Caco-2 (cell line): ENCODE results near the gene SLC37A1. TPM values are rescaled to one million over a fixed set of nuclear protein-coding genes. Genes with fewer than 3 reads are reported as not detected.

ENCODE experiments used
- BruUV-seq: library from RNA; stranded (reverse); fragments of 400-500 nt; replicated peaks from 2 replicates; lab custom pipeline; 2021; lab: Mats Ljungman, UMichigan
- CTCF ChIA-PET: fragments of 300-600 bp; sonication (Branson Sonifier 250); formaldehyde crosslinking; loops from one replicate; lab custom pipeline; 2022; ENCODE audit warnings: antibody characterized with exemption; lab: Charles Lee
- POLR2A ChIA-PET: fragments of 300-600 bp; sonication (Branson Sonifier 250); formaldehyde crosslinking; loops from one replicate; lab custom pipeline; 2022; ENCODE audit warnings: antibody characterized with exemption; lab: Charles Lee
- DNase-seq, 2 experiments: peaks; one replicate each; pipeline versions ENCODE4 v3.0.0 to v3.0.0-alpha.2; 2020 to 2022
- H3K27me3 ChIP-seq: replicated peaks from 2 replicates; pipeline ENCODE4 v1.6.0; 2011; ENCODE audit warnings: low read length; ENCODE audit not compliant: control insufficient read depth, insufficient read depth
- H3K36me3 ChIP-seq: 2 replicates; pipeline ENCODE4 v1.5.1; 2011; ENCODE audit warnings: low read length; ENCODE audit not compliant: control insufficient read depth, insufficient read depth
- H3K4me1 ChIP-seq: fragments of 250-450 bp; sonication (Bioruptor Pico); 2 replicates; pipeline ENCODE4 v1.5.1; 2020; ENCODE audit warnings: mild to moderate bottlenecking
- H3K4me3 ChIP-seq: 2 replicates; pipeline ENCODE4 v1.5.1; 2011; ENCODE audit warnings: low read depth, mild to moderate bottlenecking, control low read depth, low read length
- H3K9me3 ChIP-seq: fragments of 250-450 bp; sonication (Bioruptor Pico); 2 replicates; pipeline ENCODE4 v1.5.1; 2020; ENCODE audit warnings: mild to moderate bottlenecking, moderate library complexity
- H3K27ac Mint-ChIP-seq: one replicate; pipeline ENCODE4 v1.8.0; 2022; ENCODE audit warnings: mixed read lengths; ENCODE audit not compliant: unreplicated experiment
- H3K27me3 Mint-ChIP-seq: one replicate; pipeline ENCODE4 v1.8.0; 2022; ENCODE audit warnings: mixed read lengths; ENCODE audit not compliant: insufficient read depth, unreplicated experiment
- H3K36me3 Mint-ChIP-seq: one replicate; pipeline ENCODE4 v1.8.0; 2022; ENCODE audit warnings: mild to moderate bottlenecking, mixed read lengths; ENCODE audit not compliant: insufficient read depth, unreplicated experiment
- H3K4me1 Mint-ChIP-seq: one replicate; pipeline ENCODE4 v1.8.0; 2022; ENCODE audit warnings: low read depth, mixed read lengths; ENCODE audit not compliant: unreplicated experiment
- H3K4me3 Mint-ChIP-seq: one replicate; pipeline ENCODE4 v1.8.0; 2022; ENCODE audit warnings: mild to moderate bottlenecking, moderate library complexity, mixed read lengths; ENCODE audit not compliant: unreplicated experiment
- H3K9me3 Mint-ChIP-seq: one replicate; pipeline ENCODE4 v1.8.0; 2022; ENCODE audit warnings: mixed read lengths; ENCODE audit not compliant: unreplicated experiment
- CTCF ChIP-seq, 2 experiments: fragments of 200-600 bp in 1 of 2; IDR thresholded peaks; 1 replicate in 1 of 2; 2 replicates in 1 of 2; pipeline versions ENCODE4 v1.5.1 to v1.8.0; 2011 to 2022; ENCODE audit warnings: antibody characterized with exemption in 1 of 2, control low read depth in 1 of 2, inconsistent platforms in 1 of 2, low read depth in 1 of 2, low read length in 1 of 2, mild to moderate bottlenecking in 1 of 2, moderate library complexity in 1 of 2; ENCODE audit not compliant: insufficient read depth in 1 of 2, severe bottlenecking in 1 of 2, unreplicated experiment in 1 of 2
- intact Hi-C: fragments of 100-400 bp; cut with micrococcal nuclease; formaldehyde crosslinking; loops from one replicate; pipeline ENCODE4 v1.10.0; 2022; ENCODE audit not compliant: unreplicated experiment
- total RNA-seq: library from RNA; stranded (reverse); gene quantifications from 2 replicates; pipeline ENCODE4 v1.2.3, GENCODE V29; 2022

Gene SLC37A1
- total RNA-seq, 1 experiment from 2014 or later = 9.8 TPM

GRCh38 chr21:42566524-42567213 lies 53.0 kb downstream of the SLC37A1 start:
- no peaks in the 10 kb centered on the region for H3K27me3 ChIP-seq
- POLR2A ChIA-PET = no interaction called here
- H3K36me3 ChIP-seq = no peaks in the 10 kb centered on the region
- intact Hi-C loops = no loop called here
- Mint-ChIP-seq H3K4me3 (no peak overlapping the region), H3K27ac (no peak overlapping the region), H3K4me1 (no peaks in the 10 kb centered on the region), H3K9me3 (no peaks in the 10 kb centered on the region), H3K27me3 (no peaks in the 10 kb centered on the region), H3K36me3 (no peaks in the 10 kb centered on the region)
- peak in 1 of 2 experiments; percentile 23 for DNase-seq
- no peaks in the 10 kb centered on the region for H3K9me3 ChIP-seq
- BruUV-seq = no TSS peak
- CTCF ChIA-PET = no interaction called here
- no peak overlapping the region for H3K4me3 ChIP-seq
- TF ChIP-seq CTCF (IDR thresholded peaks at IDR 0.05; ENCODE audit: insufficient read depth in 1 of 2, low read depth in 1 of 2, low read length in 1 of 2, severe bottlenecking in 1 of 2, unreplicated experiment in 1 of 2) = no peak
- H3K4me1 ChIP-seq = no peaks in the 10 kb centered on the region

GRCh38 chr21:42567214-42567555 lies 53.5 kb downstream of the SLC37A1 start:
- Mint-ChIP-seq H3K27me3 (no peaks in the 10 kb centered on the region), H3K9me3 (no peaks in the 10 kb centered on the region), H3K4me1 (no peaks in the 10 kb centered on the region), H3K36me3 (no peaks in the 10 kb centered on the region), H3K4me3 (no peak overlapping the region), H3K27ac (no peak overlapping the region)
- ChIA-PET POLR2A (no interaction called here), CTCF (no interaction called here)
- TF ChIP-seq CTCF (IDR thresholded peaks at IDR 0.05; ENCODE audit: insufficient read depth in 1 of 2, low read depth in 1 of 2, low read length in 1 of 2, severe bottlenecking in 1 of 2, unreplicated experiment in 1 of 2) = no peak
- intact Hi-C loops = no loop called here
- DNase-seq = peak in 1 of 2 experiments; percentile 14
- BruUV-seq = no TSS peak
- no peaks in the 10 kb centered on the region for H3K36me3 ChIP-seq
- H3K4me1 ChIP-seq = no peaks in the 10 kb centered on the region
- no peak overlapping the region for H3K4me3 ChIP-seq
- H3K9me3 ChIP-seq = no peaks in the 10 kb centered on the region
- H3K27me3 ChIP-seq = no peaks in the 10 kb centered on the region

GRCh38 chr21:42567861-42568260 lies 54.2 kb downstream of the SLC37A1 start:
- BruUV-seq = no TSS peak
- ChIA-PET POLR2A (no interaction called here), CTCF (no interaction called here)
- Mint-ChIP-seq H3K4me3 (no peak overlapping the region), H3K27me3 (no peaks in the 10 kb centered on the region), H3K4me1 (no peaks in the 10 kb centered on the region), H3K9me3 (no peaks in the 10 kb centered on the region), H3K27ac (no peak overlapping the region), H3K36me3 (no peaks in the 10 kb centered on the region)
- no peak for TF ChIP-seq CTCF (IDR thresholded peaks at IDR 0.05; ENCODE audit: insufficient read depth in 1 of 2, low read depth in 1 of 2, low read length in 1 of 2, severe bottlenecking in 1 of 2, unreplicated experiment in 1 of 2)
- H3K27me3 ChIP-seq = no peaks in the 10 kb centered on the region
- H3K36me3 ChIP-seq = no peaks in the 10 kb centered on the region
- H3K9me3 ChIP-seq = no peaks in the 10 kb centered on the region
- intact Hi-C loops = no loop called here
- H3K4me3 ChIP-seq = no peak overlapping the region
- peak in 1 of 2 experiments; percentile 17 for DNase-seq
- no peaks in the 10 kb centered on the region for H3K4me1 ChIP-seq
